Endothelial cell of umbilical vein (primary cell): ENCODE results near the gene SLFNL1. TPM values are rescaled to one million over a fixed set of nuclear protein-coding genes. Genes with fewer than 3 reads are reported as not detected.

Experiments
- BruUV-seq: library from RNA; stranded (reverse); fragments of 400-500 nt; replicated peaks from 2 replicates; lab custom pipeline; 2021; lab: Mats Ljungman, UMichigan
- CTCF ChIA-PET: fragments of 300-600, 350-600 bp; sonication (Branson Sonifier 250); formaldehyde crosslinking; loops from one replicate; lab custom pipeline; 2021; ENCODE audit warnings: antibody characterized with exemption, inconsistent platforms; lab: Charles Lee
- POLR2A ChIA-PET: fragments of 300-600, 350-600 bp; sonication (Branson Sonifier 250); formaldehyde crosslinking; loops from one replicate; lab custom pipeline; 2021; ENCODE audit warnings: antibody characterized with exemption, inconsistent platforms; lab: Charles Lee
- DNase-seq: peaks from one replicate; pipeline ENCODE4 v3.0.0-alpha.2; 2011; ENCODE audit warnings: low read depth, low spot score
- FAIRE-seq: peaks from 2 replicates; lab custom pipeline; 2011; peaks lifted over from hg19 to GRCh38; lab: Jason Lieb, UNC
- H2AFZ ChIP-seq: 2 replicates; pipeline ENCODE4 v1.6.0; 2012; ENCODE audit warnings: low read depth, low read length, control low read depth, inconsistent platforms
- H3K27ac ChIP-seq: 2 replicates; pipeline ENCODE4 v1.5.1; 2011; ENCODE audit warnings: low read depth, mild to moderate bottlenecking, control low read depth, low read length, moderate library complexity; ENCODE audit not compliant: insufficient read depth
- H3K27me3 ChIP-seq, 2 experiments: 2 replicates each; pipeline versions ENCODE4 v1.6.0 to v1.6.1; 2011; ENCODE audit warnings: low read length in 2 of 2, mixed read lengths in 1 of 2; ENCODE audit not compliant: control insufficient read depth in 2 of 2, insufficient read depth in 2 of 2
- H3K36me3 ChIP-seq, 2 experiments: 2 replicates in 1 of 2; 3 replicates in 1 of 2; pipeline ENCODE4 v1.5.1; 2011; ENCODE audit warnings: low read length in 2 of 2, mild to moderate bottlenecking in 1 of 2, moderate library complexity in 1 of 2; ENCODE audit not compliant: control insufficient read depth in 2 of 2, insufficient read depth in 2 of 2; ENCODE audit errors: extremely low read depth in 1 of 2
- H3K4me1 ChIP-seq: 3 replicates; pipeline ENCODE4 v1.5.1; 2011; ENCODE audit warnings: mild to moderate bottlenecking, low read length; ENCODE audit not compliant: control insufficient read depth, insufficient read depth; ENCODE audit errors: extremely low read depth
- H3K4me2 ChIP-seq: 2 replicates; pipeline ENCODE4 v1.6.1; 2011; ENCODE audit warnings: low read length, control low read depth, mixed read lengths; ENCODE audit not compliant: insufficient read depth
- H3K4me3 ChIP-seq, 3 experiments: fragments of 200-600 bp in 1 of 3; sonication (generic), shearing (Covaris generic) in 1 of 3; replicated peaks in 1 of 3; 2 replicates each; pipeline ENCODE4 v1.5.1; 2011 to 2016; ENCODE audit warnings: control low read depth in 3 of 3, low read length in 3 of 3, mild to moderate bottlenecking in 2 of 3, inconsistent platforms in 1 of 3, low read depth in 1 of 3, moderate library complexity in 1 of 3; ENCODE audit not compliant: insufficient read depth in 1 of 3
- H3K79me2 ChIP-seq: 2 replicates; pipeline ENCODE4 v1.6.0; 2012; ENCODE audit warnings: low read length, inconsistent platforms; ENCODE audit not compliant: control insufficient read depth, insufficient read depth
- H3K9ac ChIP-seq: replicated peaks from 2 replicates; pipeline ENCODE3; 2011; ENCODE audit warnings: low read length, control low read depth; ENCODE audit not compliant: insufficient read depth; ENCODE audit errors: extremely low read depth
- H3K9me1 ChIP-seq: replicated peaks from 3 replicates; pipeline ENCODE4 v1.6.0; 2011; ENCODE audit warnings: mild to moderate bottlenecking, low read length; ENCODE audit not compliant: control insufficient read depth, insufficient read depth; ENCODE audit errors: extremely low read depth
- H3K9me3 ChIP-seq: replicated peaks from 2 replicates; pipeline ENCODE4 v1.5.1; 2012; ENCODE audit warnings: low read length, inconsistent platforms; ENCODE audit not compliant: control insufficient read depth, insufficient read depth
- H4K20me1 ChIP-seq: replicated peaks from 2 replicates; pipeline ENCODE3; 2011; ENCODE audit warnings: mild to moderate bottlenecking, low read length; ENCODE audit not compliant: control insufficient read depth, insufficient read depth; ENCODE audit errors: extremely low read depth
- EZH2 ChIP-seq: IDR thresholded peaks from 2 replicates; pipeline ENCODE4 v1.6.1; 2012; ENCODE audit warnings: borderline replicate concordance, low read depth, mild to moderate bottlenecking, moderate library complexity, low read length, inconsistent platforms; ENCODE audit not compliant: severe bottlenecking
- FOS ChIP-seq: IDR thresholded peaks from 2 replicates; pipeline ENCODE4 v1.6.1; 2011; ENCODE audit warnings: mild to moderate bottlenecking, low read length, moderate library complexity, borderline replicate concordance; ENCODE audit not compliant: insufficient read depth
- GATA2 ChIP-seq: IDR thresholded peaks from 2 replicates; pipeline ENCODE4 v1.7.0; 2011; ENCODE audit warnings: low read depth, mild to moderate bottlenecking, moderate library complexity, mixed read lengths, low read length; ENCODE audit not compliant: insufficient read length, insufficient read depth
- JUN ChIP-seq: IDR thresholded peaks from 2 replicates; pipeline ENCODE4 v1.6.1; 2011; ENCODE audit warnings: borderline replicate concordance, low read depth; ENCODE audit not compliant: insufficient read length, insufficient read depth
- MYC ChIP-seq: IDR thresholded peaks from one replicate; pipeline ENCODE4 v1.6.1; 2011; ENCODE audit warnings: mild to moderate bottlenecking, low read depth, low read length
- POLR2A ChIP-seq: IDR thresholded peaks from 2 replicates; pipeline ENCODE4 v1.6.1; 2012; ENCODE audit warnings: low read depth, mild to moderate bottlenecking, control low read depth, low read length
- POLR2AphosphoS5 ChIP-seq: IDR thresholded peaks from 2 replicates; pipeline ENCODE4 v1.6.1; 2012; ENCODE audit warnings: low read depth, mild to moderate bottlenecking, control low read depth, low read length, moderate library complexity; ENCODE audit not compliant: insufficient read depth
- dilution Hi-C: fragments of 300-500 bp; cut with MboI; formaldehyde crosslinking; loops from one replicate; pipeline ENCODE4 v1.15.0; 2019; ENCODE audit warnings: low sequenced_read_pairs; ENCODE audit not compliant: extremely low pct_ligation_motif_present
- intact Hi-C: fragments of 100-400 bp; cut with micrococcal nuclease; formaldehyde crosslinking; loops from one replicate; pipeline ENCODE4 v1.10.0; 2022
- polyA plus RNA-seq, 4 experiments: library from polyadenylated mRNA; depleted of rRNA in 3 of 4; stranded (reverse) in 3 of 4; unstranded in 1 of 4; fragments of >200 nt; gene quantifications; 2 replicates each; pipeline versions ENCODE4 v1.2.1 to v1.2.3, GENCODE V29; 2011 to 2012; ENCODE audit warnings: missing spikeins in 1 of 4
- total RNA-seq: library from RNA; stranded (reverse); gene quantifications from 2 replicates; pipeline ENCODE4 v1.2.3, GENCODE V29; 2021
- TF ChIP-seq, protein P1 (sequence below): IDR thresholded peaks from 2 replicates; pipeline ENCODE4 v1.6.1; 2011; ENCODE audit not compliant: insufficient read depth, insufficient read length
- TF ChIP-seq, protein P2 (sequence below), 2 donors: IDR thresholded peaks; 1 replicate in 1 of 2; 2 replicates in 1 of 2; pipeline ENCODE4 v1.5.1; 2011; ENCODE audit warnings: low read length in 2 of 2, mild to moderate bottlenecking in 2 of 2, moderate library complexity in 2 of 2, control low read depth in 1 of 2, inconsistent platforms in 1 of 2, low read depth in 1 of 2; ENCODE audit not compliant: insufficient read depth in 1 of 2; ENCODE audit errors: extremely low read depth in 1 of 2

The SLFNL1 gene
- total and polyA plus RNA-seq, 2 donors (not counting 3 experiments of a cell fraction or from before 2014, with no cell fraction given), result 0.14 to 0.29 TPM

DNA sequence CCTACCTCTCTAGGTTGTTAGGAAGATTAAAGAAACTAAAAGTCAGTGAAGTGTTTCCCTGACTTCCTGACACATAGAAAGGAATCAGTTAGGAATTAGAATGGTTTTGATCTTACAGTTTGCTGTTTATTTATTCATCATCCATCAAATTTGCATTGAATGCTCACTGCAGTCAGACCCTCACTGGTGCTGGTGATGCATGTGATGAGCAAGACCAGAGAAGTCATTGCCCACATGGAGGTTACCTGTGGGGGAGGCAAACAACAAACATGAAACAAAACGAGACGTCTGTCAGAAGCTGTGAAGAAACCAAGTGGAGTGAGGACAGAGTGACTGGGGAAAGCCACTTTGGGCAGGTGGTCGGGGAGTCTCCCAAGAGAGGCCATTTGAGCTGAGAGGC is 35.6 kb downstream of the SLFNL1 start:
- Histone ChIP-seq H3K9me3 (no peaks in the 10 kb centered on the region), H3K36me3 (peaks cover 23 to 40% of the 10 kb centered on the region in 2 experiments), H3K79me2 (peaks cover 51% of the 10 kb centered on the region), H3K27me3 (no peaks in the 10 kb centered on the region), H3K4me3 (no peak overlapping the region), H3K4me1 (peaks cover 21% of the 10 kb centered on the region), H4K20me1 (no peaks in the 10 kb centered on the region), H2AFZ (no peak overlapping the region), H3K9ac (no peak overlapping the region), H3K27ac (no peak overlapping the region), H3K9me1 (no peaks in the 10 kb centered on the region), H3K4me2 (no peak overlapping the region)
- no peak for DNase-seq
- no TSS peak for BruUV-seq
- TF ChIP-seq JUN (no peak), POLR2AphosphoS5 (no peak), FOS (no peak), EZH2 (no peak)
- TF ChIP-seq, protein P1, sequence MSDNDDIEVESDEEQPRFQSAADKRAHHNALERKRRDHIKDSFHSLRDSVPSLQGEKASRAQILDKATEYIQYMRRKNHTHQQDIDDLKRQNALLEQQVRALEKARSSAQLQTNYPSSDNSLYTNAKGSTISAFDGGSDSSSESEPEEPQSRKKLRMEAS, result no peak
- ChIA-PET POLR2A (no interaction called here), CTCF (interaction anchor here (0.7 to 2.0 kb wide), 6 partner anchors 9 to 144 kb away, joined by 3 to 5 read pairs (median 3); no protein-coding TSS in a partner anchor)
- dilution Hi-C loops (no loop called here), intact Hi-C loops (no loop called here)
- FAIRE-seq, result no peak

DNA sequence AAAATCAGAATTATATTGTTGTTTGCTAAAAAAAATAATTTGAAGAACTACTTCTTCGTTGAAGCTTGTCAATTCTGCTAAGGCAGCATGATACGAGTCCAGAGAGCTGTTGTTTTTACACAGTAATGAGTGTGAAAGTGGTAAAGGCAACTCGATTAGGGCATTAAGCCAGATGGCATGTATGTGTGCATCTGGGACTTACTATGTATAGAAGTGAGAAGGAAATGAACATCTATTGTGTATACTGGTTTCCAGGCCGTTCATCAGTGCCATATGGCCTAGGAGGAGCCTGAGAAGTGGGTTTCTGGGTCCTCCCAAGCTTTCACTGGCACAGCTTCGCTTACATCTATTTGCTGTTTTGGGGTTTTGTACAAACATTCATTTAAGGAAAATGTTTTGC is 36.4 kb downstream of the SLFNL1 start:
- Histone ChIP-seq H3K27me3 (no peaks in the 10 kb centered on the region), H3K4me2 (no peak overlapping the region), H3K4me1 (peaks cover 26% of the 10 kb centered on the region), H3K36me3 (peaks cover 23 to 37% of the 10 kb centered on the region in 2 experiments), H4K20me1 (no peaks in the 10 kb centered on the region), H3K9ac (no peak overlapping the region), H3K9me3 (no peaks in the 10 kb centered on the region), H2AFZ (no peak overlapping the region), H3K79me2 (peaks cover 58% of the 10 kb centered on the region), H3K27ac (no peak overlapping the region), H3K9me1 (no peaks in the 10 kb centered on the region), H3K4me3 (no peak overlapping the region)
- no TSS peak for BruUV-seq
- dilution Hi-C loops, result no loop called here
- FAIRE-seq (no peak), DNase-seq (no peak)
- ChIA-PET POLR2A (no interaction called here), CTCF (interaction anchor here (0.5 to 2.0 kb wide), 4 partner anchors 10 to 364 kb away, joined by 3 to 7 read pairs (median 4); no protein-coding TSS in a partner anchor)
- intact Hi-C loops, result no loop called here
- TF ChIP-seq, protein P2, sequence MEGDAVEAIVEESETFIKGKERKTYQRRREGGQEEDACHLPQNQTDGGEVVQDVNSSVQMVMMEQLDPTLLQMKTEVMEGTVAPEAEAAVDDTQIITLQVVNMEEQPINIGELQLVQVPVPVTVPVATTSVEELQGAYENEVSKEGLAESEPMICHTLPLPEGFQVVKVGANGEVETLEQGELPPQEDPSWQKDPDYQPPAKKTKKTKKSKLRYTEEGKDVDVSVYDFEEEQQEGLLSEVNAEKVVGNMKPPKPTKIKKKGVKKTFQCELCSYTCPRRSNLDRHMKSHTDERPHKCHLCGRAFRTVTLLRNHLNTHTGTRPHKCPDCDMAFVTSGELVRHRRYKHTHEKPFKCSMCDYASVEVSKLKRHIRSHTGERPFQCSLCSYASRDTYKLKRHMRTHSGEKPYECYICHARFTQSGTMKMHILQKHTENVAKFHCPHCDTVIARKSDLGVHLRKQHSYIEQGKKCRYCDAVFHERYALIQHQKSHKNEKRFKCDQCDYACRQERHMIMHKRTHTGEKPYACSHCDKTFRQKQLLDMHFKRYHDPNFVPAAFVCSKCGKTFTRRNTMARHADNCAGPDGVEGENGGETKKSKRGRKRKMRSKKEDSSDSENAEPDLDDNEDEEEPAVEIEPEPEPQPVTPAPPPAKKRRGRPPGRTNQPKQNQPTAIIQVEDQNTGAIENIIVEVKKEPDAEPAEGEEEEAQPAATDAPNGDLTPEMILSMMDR (IDR thresholded peaks at IDR 0.05; ENCODE audit: extremely low read depth in 1 of 2, insufficient read depth in 1 of 2, low read depth in 1 of 2, low read length in 2 of 2), result no peak
- TF ChIP-seq POLR2A (no peak), POLR2AphosphoS5 (no peak), EZH2 (no peak), GATA2 (no peak), JUN (no peak), MYC (no peak), FOS (no peak)
- TF ChIP-seq, protein P1, result no peak
